Hippocampal formation (tissue), 2 donors: ENCODE data around the gene ETV7.

Experiments used
- DNase-seq, 2 donors: peaks; one replicate each; lab custom pipeline; 2025; lab: John Stamatoyannopoulos, UW

Gene ETV7

DNA sequence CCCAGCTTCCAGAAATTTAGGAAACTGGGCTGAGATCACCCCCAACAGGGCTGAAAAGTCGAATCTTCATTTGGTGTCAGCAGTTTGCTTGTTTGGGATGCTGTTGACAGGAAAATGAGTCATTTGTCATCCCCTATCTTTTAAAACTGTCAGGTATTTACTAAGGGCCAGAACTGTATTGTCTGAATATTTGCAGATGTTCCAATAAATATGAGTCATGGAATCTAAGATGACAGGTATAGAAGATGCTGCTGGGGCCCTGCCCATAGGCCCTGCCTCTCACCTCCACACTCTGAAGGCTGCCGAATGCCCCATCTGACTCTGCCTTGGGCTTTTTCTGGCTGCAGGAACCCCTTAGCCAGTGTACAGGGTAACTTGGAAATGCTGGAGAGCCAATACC, 3.9 kb downstream of the ETV7 start:
- DNase-seq: no peak

DNA sequence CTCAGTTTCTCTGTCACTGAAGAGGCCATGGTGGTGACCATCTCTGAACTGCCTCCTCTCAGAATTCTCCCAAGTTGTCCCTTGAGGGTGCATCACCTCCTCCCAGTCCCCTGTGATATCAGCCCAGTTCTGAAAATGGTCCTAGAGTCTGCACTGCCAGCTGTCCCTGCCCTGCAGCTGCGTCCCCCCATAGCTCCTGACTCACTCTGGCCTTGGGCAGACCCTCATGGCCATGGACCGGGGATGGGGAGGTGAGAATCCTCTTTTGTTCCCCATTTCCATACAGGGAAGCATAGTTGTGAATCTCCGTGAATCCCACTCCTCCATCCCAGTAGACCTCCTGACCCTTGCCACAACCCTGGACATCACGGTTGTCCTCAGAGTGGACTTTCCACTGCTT, 4.5 kb downstream of the ETV7 start:
- no peak for DNase-seq

DNA sequence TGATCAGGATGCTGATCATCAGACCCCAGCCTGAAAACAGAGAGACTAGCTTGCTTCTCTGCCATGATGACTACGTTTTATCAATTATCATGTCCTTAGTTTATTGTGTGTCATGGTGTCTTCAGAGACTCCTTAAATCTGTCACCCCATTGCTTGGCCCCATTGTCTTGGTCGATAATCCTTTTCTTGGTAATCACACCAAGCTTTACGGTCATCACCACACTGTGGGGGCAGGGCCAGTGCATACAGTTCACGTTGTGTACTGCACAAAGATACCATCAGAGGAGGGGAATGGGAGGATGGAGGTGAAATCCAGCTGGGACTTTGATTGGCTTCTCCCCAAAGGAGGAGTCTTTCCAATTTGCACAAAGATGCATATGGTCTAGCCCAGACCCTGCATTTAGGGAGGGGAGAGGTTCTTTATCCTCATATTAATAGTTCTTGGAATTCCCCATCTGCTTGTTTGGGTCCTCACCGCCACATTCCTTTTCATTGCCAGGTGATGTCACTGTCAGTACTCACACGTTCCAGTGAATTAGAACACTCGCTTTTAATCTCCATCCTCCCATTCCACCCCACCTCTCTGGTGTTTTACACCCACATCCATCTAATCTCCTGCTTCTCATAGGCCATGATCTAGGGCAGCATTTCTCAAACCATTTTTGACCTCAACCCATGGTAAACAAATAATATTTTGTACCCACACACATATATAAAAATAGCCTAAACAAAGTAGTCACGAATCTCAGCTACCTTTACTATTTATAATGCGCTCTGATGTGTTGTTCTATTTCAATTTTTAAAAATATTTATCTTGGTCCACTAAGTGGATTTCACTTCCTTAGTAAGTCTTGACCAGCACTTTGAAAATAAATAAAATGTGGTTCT, 5.7 kb downstream of the ETV7 start:
- DNase-seq: no peak

DNA sequence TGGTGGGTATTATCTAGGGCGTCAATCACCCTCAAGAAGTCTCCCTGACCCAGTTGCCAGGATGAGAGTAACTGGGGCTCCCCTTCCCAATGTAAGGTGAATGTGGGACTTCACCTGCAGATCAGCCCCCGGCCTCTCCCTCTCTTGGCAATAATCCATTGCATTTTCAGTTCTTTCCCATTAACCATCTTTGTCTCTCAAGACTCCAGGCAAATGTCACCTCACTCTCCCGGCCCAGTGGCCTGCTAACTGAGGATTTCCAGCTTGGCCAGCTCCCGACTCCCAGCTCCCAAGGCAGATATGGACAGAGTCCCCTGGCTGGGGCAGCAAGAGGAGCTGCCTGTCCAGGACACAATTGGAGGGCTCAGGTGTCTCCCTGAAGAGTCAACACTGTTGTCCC, 7.3 kb downstream of the ETV7 start:
- no peak for DNase-seq

DNA sequence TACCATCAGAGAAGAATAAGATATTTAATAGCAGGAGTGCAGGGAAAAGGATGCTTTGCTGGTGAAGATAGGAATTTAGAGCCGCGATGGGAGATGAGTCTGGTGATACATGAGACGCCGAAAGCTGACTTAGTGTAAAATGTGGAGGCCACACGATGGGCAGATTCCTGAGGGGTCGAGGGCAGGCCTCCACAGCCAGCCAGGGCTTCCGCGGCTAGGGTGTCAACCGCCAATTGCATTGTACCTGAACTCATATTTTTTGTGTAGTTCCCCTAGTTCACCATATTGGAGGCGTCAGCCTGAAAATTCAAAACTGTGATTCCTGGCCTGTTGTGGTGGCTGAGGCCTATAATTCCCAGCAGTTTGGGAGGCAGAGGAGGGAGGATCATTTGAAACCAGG, 8.5 kb downstream of the ETV7 start:
- no peak for DNase-seq

DNA sequence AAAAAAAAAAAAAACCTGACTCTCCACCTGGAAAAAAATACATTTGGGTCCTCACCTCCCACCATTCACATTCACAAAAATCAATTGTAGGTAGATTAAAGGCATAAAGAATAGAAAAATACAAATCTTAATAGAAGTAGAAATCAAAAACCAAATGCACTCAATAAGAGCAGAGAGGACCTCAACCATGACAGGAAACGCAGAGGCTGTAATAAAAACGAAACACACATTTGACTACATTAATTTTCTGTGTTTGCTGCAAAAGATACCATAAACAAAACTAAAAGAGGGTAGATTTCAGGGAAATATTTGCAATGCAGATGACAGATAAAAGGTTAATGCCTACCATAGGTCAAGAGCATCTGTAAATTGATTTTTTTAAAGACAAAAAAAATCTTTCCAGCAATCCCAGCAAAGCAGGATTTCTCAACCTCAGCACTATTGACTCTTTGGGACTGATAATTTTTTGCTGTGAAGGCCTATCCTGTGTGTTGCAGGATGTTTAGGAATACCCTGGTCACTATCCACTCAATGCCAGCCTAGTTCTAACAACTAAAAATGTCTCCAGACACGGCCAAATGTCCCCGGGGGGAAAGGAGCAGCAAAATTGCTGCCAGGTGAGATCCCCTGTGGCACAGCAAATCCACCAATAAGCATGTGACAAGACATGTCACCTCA, 9.1 kb downstream of the ETV7 start:
- no peak for DNase-seq

DNA sequence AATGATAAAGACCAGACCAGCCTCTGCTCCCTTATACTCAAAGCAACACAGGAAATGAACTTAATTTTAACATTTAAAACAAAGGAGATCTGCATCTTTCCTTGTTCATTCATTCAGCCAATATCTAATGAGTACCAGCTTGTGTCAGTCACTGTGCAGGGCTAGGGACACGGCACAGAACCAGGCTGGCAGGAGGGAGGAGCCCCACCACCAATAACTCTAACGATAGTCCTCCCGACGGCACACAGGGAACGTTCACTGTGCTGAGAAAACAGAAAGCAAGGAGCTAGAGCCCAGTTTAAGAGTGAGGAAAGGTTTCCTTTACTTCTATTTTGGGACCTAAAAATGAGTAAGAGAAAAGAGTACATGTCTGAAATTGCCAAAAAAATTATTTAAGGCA, 9.9 kb downstream of the ETV7 start:
- DNase-seq: no peak

DNA sequence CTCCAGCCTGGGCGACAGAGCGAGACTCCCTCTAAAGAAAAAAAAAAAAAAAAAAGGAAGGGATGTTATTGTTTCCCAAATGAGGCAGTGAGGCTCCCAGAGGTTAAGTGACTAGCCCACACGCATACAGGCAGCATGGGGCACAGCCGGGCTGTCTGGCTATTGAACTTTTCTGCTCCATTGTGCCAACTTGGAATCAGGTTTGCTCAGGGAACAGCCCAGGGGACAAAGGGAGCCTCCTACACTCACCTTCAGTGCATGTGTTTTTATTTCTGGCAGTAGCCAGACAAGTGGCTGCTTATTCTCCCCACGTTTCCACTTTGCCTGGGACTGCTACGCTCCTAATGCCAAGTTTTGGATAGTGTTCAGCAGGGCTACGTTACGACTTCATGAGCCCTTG, 10.7 kb downstream of the ETV7 start:
- DNase-seq: no peak

DNA sequence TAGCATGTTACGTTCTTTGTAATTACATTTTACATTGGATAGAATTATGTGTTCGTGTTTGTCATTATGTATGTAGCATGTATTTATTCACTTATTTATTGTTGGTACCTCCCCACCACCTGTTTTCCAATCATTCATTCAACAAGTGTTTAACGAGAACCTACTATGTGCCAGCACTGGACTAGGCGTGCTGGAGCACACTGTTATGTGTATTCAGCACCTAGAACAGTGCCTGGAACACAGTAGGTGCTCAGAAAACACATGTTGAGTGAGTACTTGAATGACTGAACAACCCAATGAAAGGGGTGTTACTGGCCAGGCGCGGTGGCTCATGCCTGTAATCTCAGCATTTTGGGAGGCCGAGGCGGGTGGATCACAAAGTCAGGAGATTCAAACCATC, 11.3 kb downstream of the ETV7 start:
- no peak for DNase-seq

DNA sequence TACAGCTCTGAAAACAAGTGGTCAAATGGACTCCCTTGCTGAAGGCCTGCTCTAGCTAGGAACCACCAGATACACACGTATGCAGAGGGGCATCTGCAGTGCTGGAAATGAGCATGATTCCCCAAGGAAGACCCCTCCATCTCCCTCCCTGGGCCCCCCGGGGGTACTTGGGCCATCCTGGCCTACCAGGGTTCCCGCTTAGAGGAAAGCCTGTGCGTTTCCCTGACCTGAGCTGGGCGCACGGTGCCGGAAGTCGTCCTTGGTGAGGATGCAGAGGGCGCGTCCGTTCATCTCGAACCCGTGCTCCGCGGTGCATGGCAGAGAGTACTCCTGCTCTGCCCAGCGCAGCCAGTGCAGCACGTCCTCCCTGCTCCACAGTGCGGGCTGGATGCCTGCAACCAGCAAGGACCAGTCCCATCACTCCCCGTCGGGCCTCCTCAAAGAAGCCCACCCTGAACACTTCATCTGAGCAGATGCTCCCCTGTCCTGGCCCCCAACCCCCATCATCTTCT, 11.8 kb downstream of the ETV7 start:
- no peak for DNase-seq

DNA sequence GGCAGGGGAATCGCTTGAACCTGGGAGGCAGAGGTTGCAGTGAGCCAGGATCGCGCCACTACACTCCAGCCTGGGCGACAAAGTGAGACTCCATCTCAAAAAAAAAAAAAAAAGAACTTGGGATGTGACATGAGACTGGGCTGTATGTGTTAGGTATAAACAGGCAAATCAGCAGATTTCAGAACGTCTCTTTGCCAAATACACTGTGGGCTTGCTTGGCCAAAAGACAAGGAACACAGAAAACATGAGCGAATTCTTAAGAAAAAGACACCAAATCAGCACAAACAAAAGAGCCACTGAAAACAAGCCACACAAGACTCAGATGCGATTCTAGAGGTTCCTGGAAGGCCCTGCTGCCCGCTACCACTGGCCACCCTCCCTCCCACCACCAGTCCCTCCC, 12.5 kb downstream of the ETV7 start:
- no peak for DNase-seq

DNA sequence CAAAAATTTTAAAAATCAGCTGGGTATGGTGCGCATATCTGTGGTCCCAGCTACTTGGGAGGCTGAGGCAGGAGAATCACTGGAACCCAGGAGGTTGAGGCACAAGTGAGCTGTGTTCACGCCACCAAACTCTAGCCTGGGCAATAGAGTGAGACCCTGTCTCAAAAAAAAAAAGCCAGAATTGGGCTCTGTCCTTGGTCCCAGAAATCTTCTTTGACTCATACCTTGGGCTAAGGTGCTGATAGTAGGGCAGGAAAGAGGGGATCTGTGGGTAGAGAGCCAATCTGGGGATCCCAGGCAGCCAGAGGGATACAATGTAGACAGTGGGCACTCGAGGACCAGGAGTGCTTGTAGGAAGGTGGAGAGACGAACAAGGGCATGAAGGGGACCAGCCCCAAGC, 13.3 kb downstream of the ETV7 start:
- DNase-seq: no peak

DNA sequence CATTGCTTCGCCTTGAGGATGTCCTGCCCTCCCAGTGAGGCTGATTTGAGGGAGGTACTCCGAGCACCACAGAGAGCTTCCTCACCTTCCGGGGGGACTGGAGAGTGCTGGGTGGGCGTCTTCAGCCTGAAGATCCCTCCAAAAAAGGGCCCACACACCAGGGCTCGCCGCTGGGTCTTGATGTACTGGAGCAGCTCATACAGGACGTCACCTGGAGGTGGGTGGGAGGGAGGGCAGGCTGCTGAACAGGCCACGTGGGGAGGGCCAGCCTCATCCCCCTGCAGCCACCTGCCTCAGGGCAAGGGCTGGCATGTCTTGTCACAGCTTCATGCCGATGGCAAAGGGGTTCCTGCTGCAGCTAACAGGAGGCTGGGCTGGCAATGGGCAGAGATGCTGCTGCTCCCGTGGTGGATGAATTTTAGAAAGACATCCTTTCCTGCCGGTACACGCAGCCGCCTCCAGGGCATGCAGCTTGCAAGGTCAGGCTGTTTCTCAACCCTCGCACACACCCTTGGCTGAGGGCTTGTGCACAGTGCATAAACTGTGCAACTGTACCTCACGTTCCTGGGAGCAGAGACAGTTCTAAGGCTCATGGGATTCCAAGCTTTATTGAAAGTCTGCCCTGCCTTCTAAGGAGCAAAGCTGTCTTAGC, 14.0 kb downstream of the ETV7 start:
- DNase-seq: no peak

DNA sequence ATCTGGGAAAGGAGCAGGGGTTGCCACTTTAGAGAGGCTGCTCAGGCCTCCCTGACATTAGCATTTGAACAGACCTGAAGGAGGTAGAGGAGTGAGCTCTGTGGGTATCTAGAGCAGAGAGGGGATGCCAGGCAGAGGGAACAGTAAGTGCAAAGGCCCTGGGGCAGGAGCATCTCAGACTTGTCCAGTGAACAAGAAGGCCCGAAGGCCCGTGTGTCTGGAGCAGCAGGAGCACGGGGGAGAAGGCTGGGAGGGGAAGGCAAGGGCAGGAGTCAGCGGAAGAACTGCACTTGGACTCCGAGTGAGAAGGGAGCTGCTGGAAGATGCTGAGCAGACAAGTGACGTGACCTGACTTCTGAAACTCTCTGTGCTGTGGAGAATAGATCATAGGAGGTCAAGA, 15.4 kb downstream of the ETV7 start:
- DNase-seq: no peak

DNA sequence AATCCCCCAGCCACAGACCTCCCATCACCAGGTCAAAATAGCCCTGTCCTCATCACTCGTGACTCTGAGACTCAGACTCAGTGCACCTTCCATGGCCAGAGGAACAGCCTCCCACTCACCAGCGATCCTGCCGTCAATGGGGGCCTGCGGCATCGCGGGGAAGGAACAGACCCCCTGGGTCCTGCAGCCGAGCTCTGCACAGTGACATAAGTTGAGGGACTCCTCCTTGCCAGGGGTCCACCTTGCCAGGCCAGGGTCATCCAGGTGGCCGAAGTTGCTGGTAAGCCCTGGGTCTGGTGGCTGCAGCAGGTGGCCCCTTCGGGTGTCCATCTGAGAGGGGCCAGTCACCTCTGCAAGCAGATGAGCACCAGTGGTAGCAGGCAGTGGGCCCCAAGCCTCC, 16.3 kb downstream of the ETV7 start:
- no peak for DNase-seq

DNA sequence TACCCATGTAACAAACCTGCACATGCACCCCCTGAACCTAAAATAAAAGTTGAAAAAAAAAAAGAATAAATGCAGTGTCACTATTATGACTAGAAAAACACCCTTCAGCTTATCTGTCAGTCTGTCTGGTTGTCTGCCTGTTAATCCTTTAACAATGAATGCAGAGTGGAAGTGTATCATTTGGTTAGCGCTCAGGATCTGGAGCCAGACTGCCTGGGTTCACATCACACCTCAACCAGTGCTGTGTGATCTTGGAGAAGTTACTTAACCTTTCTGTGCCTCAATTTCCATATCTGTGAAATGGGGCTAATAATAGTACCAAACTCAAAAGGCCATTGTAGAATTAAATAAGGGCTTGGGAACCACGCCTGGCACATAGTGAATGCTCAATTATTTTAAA, 16.8 kb downstream of the ETV7 start:
- no peak for DNase-seq

DNA sequence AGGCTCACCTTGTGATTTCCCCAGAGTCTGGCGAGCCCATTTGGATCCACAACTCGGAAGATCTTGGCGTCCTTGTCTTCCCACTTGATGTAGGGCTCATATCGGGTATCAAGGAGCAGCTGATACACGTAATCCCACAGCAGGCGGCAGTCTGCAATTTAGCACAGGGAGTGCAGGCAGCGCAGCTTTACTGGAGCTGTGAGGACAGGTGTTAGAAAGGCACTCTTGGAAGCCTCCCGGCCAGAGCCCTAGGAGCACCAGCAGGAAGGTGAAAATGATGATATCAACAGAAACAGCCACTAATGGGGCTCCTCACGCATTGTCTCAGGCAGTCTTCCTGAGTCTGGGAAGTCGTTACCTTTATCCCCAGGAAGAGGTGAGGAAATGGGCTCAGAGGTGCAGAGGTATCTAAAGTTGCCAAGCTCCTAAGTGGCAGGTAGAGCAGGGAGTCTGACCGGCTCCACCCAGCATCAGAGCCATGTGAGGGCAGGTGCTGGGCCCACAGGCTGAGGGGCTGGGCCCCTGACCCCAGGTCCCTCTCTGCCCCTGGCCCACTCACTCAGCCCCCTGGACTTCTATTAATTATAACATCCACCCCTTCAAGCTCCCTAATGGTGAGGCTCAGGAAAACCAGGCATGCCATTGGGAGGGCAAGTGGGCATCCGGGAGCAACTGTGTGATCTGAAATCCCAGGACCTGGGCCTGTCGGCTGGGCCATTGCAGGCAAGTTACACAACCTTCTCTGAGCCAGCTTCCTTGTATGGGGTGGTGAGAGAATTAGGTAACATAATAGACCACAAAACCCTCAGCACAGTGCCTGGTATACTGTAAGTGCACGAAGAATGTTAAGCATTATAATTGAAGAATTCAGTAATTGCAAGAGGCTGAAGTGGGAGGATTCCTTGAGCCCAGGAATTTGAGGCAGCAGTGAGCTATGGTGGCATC, 18.3 kb downstream of the ETV7 start:
- DNase-seq: no peak

DNA sequence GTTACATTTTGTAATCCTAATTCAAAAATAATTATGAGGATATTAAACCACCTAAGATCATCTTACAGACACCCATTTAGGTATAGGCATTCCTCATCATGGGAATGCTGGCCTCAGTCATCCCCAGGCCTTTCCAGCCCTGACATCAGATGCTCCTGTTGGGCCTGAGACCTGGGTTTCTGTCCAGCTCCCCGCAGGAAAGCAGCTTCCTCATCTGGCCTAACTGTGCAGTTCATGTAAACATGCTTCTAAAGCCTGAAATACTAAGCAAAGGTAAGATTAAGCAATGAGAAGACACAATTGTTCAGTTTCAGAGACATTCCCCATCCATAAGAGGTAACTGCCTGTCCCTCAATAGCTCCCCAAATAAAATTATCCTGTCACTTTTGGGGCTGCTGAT, 19.0 kb downstream of the ETV7 start:
- DNase-seq: no peak

DNA sequence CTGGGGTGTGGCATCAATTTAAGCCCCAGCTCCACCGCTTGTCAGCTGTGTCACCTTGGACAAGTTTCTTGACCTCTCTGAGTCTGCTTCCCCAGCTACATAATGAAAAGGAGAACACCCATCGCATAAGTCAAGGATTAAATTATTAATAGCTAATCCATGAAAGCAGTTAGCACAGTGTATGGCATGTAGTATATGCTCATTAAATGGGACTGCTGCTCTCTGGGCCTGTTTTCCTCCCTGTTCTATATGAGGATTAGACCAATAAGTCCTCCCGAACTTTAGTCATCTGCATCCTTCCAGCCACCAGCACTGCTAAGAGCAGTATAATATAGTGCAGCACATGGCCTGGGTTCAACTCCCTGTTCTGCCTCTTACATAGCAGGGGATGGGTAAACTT, 19.7 kb downstream of the ETV7 start:
- DNase-seq: no peak

DNA sequence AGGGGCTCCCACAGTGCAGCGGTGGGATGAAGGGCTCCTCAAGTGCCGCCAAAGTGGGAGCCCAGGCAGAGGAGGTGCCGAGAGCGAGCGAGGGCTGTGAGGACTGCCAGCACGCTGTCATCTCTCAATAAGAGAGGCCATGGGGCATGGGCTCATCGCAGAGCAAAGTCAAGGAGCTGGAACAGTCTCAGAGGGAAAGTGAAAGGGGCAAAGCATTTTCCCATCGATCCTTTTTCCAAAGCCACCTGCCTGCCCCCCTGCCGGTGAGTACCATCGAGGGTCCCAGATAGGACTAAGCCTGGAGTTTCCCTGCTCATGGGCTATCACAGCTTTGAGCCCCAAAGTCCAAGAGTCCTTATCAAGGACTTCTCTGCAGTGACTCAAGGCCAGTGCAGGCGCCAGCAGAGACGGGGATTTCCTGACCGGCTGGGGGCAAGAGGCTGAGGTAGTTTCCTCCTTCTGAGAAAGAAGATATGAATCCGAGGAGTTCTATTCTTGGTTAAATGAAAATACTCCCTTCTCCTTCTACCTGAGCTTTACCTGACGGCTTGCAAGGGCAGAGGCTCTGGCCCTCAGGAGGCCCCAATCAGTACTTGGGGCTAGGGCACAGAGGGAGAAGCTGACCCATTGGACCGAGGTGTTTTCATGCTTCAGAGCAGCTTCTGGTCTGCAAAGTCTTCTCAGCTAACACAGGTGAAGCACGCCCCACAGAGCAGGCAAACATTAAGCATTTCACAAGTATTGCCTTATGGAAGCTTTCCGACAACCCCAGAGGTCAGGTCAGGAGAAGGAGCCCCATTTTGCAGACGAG, 22.6 kb downstream of the ETV7 start:
- no peak for DNase-seq
